ENCODE measurements around the gene CCDC169. TPM values are rescaled to one million over a fixed set of nuclear protein-coding genes. Genes with fewer than 3 reads are reported as not detected.

CCDC169 gene
- polyA plus RNA-seq, 1 donor from 2014 or later: 6.9 TPM

GRCh38 chr13:36342715-36343114, 45.1 kb upstream of the CCDC169 start:
- Histone ChIP-seq H3K9ac (ENCODE audit: low read length) (no peak overlapping the region), H3K9me2 (ENCODE audit: insufficient read depth, low read length) (no peaks in the 10 kb centered on the region), H3K4me2 (ENCODE audit: low read length) (no peak overlapping the region), H3K79me2 (replicated peaks; ENCODE audit: insufficient read depth, low read length) (peaks cover 55% of the 10 kb centered on the region), H3K27me3 (ENCODE audit: insufficient read depth, low read depth, low read length) (no peaks in the 10 kb centered on the region), H3K36me3 (ENCODE audit: insufficient read depth, low read length) (no peaks in the 10 kb centered on the region), H2AFZ (ENCODE audit: low read depth, low read length) (no peak overlapping the region), H3K9me3 (ENCODE audit: low read length) (no peaks in the 10 kb centered on the region), H4K20me1 (ENCODE audit: insufficient read depth) (no peaks in the 10 kb centered on the region), H3K27ac (ENCODE audit: low read length) (no peak overlapping the region), H3K4me3 (ENCODE audit: low read length) (no peak overlapping the region), H3F3A (ENCODE audit: insufficient read depth, low read length, poor library complexity, severe bottlenecking) (no peaks in the 10 kb centered on the region)
- TF ChIP-seq EP300 (conservative IDR thresholded peaks at IDR 0.05; ENCODE audit: poor library complexity, severe bottlenecking) (no peak), REST (IDR thresholded peaks at IDR 0.05; ENCODE audit: borderline replicate concordance) (no peak), TAF1 (IDR thresholded peaks at IDR 0.05; ENCODE audit: low read depth) (no peak), CTCF (IDR thresholded peaks at IDR 0.05; ENCODE audit: poor library complexity, severe bottlenecking) (no peak), EZH2 (IDR thresholded peaks at IDR 0.05; ENCODE audit: borderline replicate concordance, insufficient read depth, low read length, poor library complexity, severe bottlenecking) (no peak), POLR2AphosphoS5 (IDR thresholded peaks at IDR 0.05) (no peak), MXI1 (conservative IDR thresholded peaks at IDR 0.05; ENCODE audit: poor library complexity, severe bottlenecking) (no peak), RAD21 (conservative IDR thresholded peaks at IDR 0.05) (no peak), SMC3 (conservative IDR thresholded peaks at IDR 0.05; ENCODE audit: poor library complexity) (no peak)

GRCh38 chr13:36341718-36342117, 44.1 kb upstream of the CCDC169 start:
- TF ChIP-seq MXI1 (conservative IDR thresholded peaks at IDR 0.05; ENCODE audit: poor library complexity, severe bottlenecking) (no peak), EZH2 (IDR thresholded peaks at IDR 0.05; ENCODE audit: borderline replicate concordance, insufficient read depth, low read length, poor library complexity, severe bottlenecking) (no peak), SMC3 (conservative IDR thresholded peaks at IDR 0.05; ENCODE audit: poor library complexity) (no peak), CTCF (IDR thresholded peaks at IDR 0.05; ENCODE audit: poor library complexity, severe bottlenecking) (no peak), EP300 (conservative IDR thresholded peaks at IDR 0.05; ENCODE audit: poor library complexity, severe bottlenecking) (no peak), REST (IDR thresholded peaks at IDR 0.05; ENCODE audit: borderline replicate concordance) (no peak), TAF1 (IDR thresholded peaks at IDR 0.05; ENCODE audit: low read depth) (no peak)

More at GRCh38 chr13:36341718-36342117, 44.1 kb upstream of the CCDC169 start:
- H3K4me2 ChIP-seq (ENCODE audit: low read length): no peak overlapping the region
- no peak overlapping the region for H3K9ac ChIP-seq (ENCODE audit: low read length)
- no peaks in the 10 kb centered on the region for H3K36me3 ChIP-seq (ENCODE audit: insufficient read depth, low read length)
- no peaks in the 10 kb centered on the region for H4K20me1 ChIP-seq (ENCODE audit: insufficient read depth)
- H3K9me2 ChIP-seq (ENCODE audit: insufficient read depth, low read length): no peaks in the 10 kb centered on the region
- no peaks in the 10 kb centered on the region for H3K27me3 ChIP-seq (ENCODE audit: insufficient read depth, low read depth, low read length)
- H3K9me3 ChIP-seq (ENCODE audit: low read length): no peaks in the 10 kb centered on the region
- H3K79me2 ChIP-seq (replicated peaks; ENCODE audit: insufficient read depth, low read length): peaks cover 55% of the 10 kb centered on the region
- H2AFZ ChIP-seq (ENCODE audit: low read depth, low read length): no peak overlapping the region
- no peak overlapping the region for H3K27ac ChIP-seq (ENCODE audit: low read length)
- no peak overlapping the region for H3K4me3 ChIP-seq (ENCODE audit: low read length)
- H3F3A ChIP-seq (ENCODE audit: insufficient read depth, low read length, poor library complexity, severe bottlenecking): no peaks in the 10 kb centered on the region

Data from neural cell (in vitro differentiated cells).